Erythroblast (primary cell): ENCODE data around the gene ABCA1.

Source experiments
- GATA1 ChIP-seq: IDR thresholded peaks from 2 replicates; pipeline ENCODE4 v1.6.1; 2011; ENCODE audit warnings: low read depth, mild to moderate bottlenecking, control low read depth, low read length, moderate library complexity
- POLR2A ChIP-seq: IDR thresholded peaks from 2 replicates; pipeline ENCODE4 v1.6.1; 2011; ENCODE audit warnings: mild to moderate bottlenecking, low read length

- no peak for TF ChIP-seq POLR2A
- TF ChIP-seq GATA1, result no peak
Measured at GRCh38 chr9:104776797-104777196, 151.2 kb downstream of the ABCA1 start.
